T-helper 1 cell treated with Interleukin-12 subunit alpha and Interleukin-12 subunit beta and Interleukin-4 antibody, amounts not matched to agents 30 μg/mL and 1 μg/mL, for 36 hours (primary cell): ENCODE data around the gene NACAD.
"Not testable (repeated sequence)": the region's sequence is repeated elsewhere in the genome, so short reads cannot be mapped to it uniquely, and the experiment has no call there.

Experiments used
- H3K27ac Mint-ChIP-seq: one replicate; pipeline ENCODE4 v1.8.0; 2021; ENCODE audit warnings: mild to moderate bottlenecking, mixed read lengths
- H3K27me3 Mint-ChIP-seq: one replicate; pipeline ENCODE4 v1.8.0; 2021; ENCODE audit warnings: low read depth, mixed read lengths
- H3K36me3 Mint-ChIP-seq: one replicate; pipeline ENCODE4 v1.8.0; 2021; ENCODE audit warnings: low read depth, mixed read lengths
- H3K4me1 Mint-ChIP-seq: one replicate; pipeline ENCODE4 v1.8.0; 2021; ENCODE audit warnings: low read depth, mixed read lengths
- H3K4me3 Mint-ChIP-seq: one replicate; pipeline ENCODE4 v1.8.0; 2021; ENCODE audit warnings: mild to moderate bottlenecking, moderate library complexity, mixed read lengths
- H3K9me3 Mint-ChIP-seq: one replicate; pipeline ENCODE4 v1.8.0; 2021; ENCODE audit warnings: mixed read lengths

NACAD gene

DNA sequence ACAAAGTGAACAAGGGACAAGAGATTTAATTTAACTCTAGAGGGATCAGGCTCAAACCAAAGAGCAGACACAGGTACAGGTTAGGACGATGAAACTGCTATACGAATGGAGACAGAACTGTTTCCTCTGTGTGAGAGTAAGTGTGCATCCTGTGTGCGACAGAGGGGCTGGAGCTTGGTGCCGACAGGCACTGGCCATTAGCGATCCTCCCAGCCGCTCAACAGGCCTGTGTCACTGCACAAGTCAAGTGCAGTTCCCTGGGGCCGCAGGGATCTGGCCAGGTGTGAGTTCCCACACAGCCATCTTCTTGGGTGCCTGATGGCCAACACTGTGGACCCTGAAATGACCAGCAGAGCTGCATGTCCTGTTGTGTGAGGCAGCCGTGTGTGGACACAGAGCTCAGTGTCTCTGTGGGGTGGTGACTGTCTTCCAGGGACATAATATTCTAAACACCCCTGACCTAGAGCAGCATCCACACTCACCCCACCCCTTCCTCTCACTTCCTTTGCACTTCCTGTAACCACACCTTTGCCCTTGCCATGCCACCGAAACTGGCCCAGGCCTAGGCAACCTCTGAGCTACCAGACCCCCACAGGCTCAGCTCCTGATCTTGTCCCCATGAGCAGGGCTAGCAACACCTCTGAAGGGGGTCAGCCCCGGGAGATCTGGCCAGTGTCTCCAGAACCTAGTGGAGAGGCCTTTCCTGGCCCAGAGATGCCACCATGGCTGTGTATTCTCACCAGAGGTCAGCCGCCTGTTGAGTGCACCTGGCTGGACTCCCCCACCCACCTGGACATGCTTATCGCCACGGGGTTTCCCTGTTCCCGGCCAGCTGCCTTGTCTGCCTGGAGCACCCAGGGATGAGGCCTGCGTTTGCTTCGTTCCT is 34.4 kb upstream of the NACAD start:
- H3K9me3 Mint-ChIP-seq = no peaks in the 10 kb centered on the region

DNA sequence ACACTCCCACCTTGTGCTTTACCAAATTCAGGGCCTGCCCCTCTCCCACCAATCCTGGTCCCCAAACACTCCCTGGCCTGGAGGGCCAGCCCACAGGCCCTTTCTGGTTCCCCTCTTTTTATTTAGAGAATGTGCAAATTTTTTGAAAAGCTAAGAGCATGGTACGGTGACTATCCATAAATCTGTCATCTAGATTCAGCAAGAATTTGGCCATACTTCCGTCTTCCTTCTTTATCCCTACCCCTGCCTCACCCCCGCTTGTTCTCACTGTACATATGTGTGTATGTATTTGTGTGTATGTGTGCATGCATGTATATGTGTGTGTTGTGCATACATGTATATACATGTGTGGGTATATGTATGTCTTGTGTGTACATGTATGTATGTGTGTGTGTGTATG is 30.8 kb upstream of the NACAD start:
- Mint-ChIP-seq H3K4me1 (peaks cover 18% of the 10 kb centered on the region), H3K4me3 (no peak overlapping the region)

More for the DNA sequence above, 34.4 kb upstream of the NACAD start:
- H3K36me3 Mint-ChIP-seq = no peaks in the 10 kb centered on the region
- peaks cover 18% of the 10 kb centered on the region for H3K4me1 Mint-ChIP-seq
- H3K27me3 Mint-ChIP-seq = no peaks in the 10 kb centered on the region
- peak overlapping the region; percentile 87 for H3K27ac Mint-ChIP-seq
- peak overlapping the region; percentile 42 for H3K4me3 Mint-ChIP-seq

DNA sequence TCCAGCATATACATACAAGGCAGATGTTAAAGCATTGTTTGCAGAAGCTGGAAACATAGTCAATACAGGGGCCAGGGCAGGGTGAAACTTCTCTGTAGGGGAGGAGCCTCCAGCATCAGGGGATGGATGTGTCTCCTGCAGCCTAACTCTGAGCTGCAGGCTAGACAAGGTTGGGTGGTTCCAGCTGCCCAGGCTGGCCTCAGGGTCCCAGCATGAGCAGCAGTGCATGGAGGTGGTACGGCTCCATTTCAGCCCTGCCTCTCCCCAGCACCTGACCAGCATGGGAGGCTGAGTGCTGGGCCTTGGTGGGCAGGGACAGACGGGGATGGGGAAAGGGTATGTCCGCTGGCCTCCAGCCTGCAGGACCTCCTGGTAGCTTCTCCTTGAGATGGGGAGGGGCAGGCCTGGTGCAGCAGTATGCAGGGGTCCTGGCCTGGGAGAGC is 30.1 kb upstream of the NACAD start:
- Mint-ChIP-seq H3K27ac (no peak overlapping the region), H3K4me1 (peaks cover 20% of the 10 kb centered on the region), H3K9me3 (no peaks in the 10 kb centered on the region), H3K27me3 (peaks cover 20% of the 10 kb centered on the region), H3K4me3 (no peak overlapping the region), H3K36me3 (no peaks in the 10 kb centered on the region)

More for the DNA sequence above, 30.8 kb upstream of the NACAD start:
- Mint-ChIP-seq H3K9me3 (no peaks in the 10 kb centered on the region), H3K27ac (no peak overlapping the region), H3K27me3 (peaks cover 14% of the 10 kb centered on the region), H3K36me3 (no peaks in the 10 kb centered on the region)

DNA sequence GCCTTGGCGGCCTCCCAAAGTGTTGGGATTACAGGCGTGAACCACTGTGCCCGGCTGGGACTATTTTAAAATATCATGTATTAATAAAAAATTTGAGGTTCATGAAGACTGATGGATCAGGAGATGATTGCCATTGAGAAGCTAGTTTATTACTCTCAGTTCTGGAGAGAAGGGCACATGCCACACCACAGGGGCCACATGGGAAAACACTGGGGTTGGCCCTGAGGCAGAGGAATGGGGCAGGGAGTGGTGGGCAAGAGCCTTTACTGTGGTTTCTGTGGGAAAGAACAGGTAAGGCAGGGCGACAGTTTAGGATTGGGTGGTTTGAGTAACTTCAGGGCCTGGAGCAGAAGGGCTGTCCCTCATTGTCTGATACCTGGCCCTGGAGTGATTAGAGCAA is 29.5 kb upstream of the NACAD start:
- H3K27ac Mint-ChIP-seq = no peak overlapping the region
- no peaks in the 10 kb centered on the region for H3K36me3 Mint-ChIP-seq
- H3K4me3 Mint-ChIP-seq = no peak overlapping the region
- H3K27me3 Mint-ChIP-seq = peaks cover 22% of the 10 kb centered on the region
- H3K4me1 Mint-ChIP-seq = peaks cover 14% of the 10 kb centered on the region
- H3K9me3 Mint-ChIP-seq = no peaks in the 10 kb centered on the region

DNA sequence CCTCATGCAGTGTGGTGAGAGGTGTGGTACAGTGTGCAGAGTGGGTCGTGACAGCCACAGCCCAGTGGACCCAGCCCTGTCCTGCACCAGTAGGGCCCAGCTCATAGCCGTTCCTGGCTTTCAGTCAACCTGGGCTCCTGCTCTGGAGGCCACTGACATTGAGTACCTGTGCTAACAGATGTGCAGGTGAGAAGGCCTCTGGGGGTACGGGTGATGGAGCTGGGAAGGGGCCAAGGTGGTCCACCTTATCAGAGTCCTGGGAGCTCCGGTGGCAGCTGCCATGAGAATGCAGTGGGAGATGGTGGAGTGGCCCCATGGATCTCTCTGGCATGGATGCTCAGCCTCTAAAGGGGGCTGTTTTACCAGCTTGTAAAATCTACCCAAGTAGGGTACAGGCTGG is 28.8 kb upstream of the NACAD start:
- Mint-ChIP-seq H3K9me3 (no peaks in the 10 kb centered on the region), H3K4me1 (peaks cover 12% of the 10 kb centered on the region), H3K4me3 (no peak overlapping the region), H3K36me3 (no peaks in the 10 kb centered on the region), H3K27me3 (peaks cover 27% of the 10 kb centered on the region), H3K27ac (no peak overlapping the region)

DNA sequence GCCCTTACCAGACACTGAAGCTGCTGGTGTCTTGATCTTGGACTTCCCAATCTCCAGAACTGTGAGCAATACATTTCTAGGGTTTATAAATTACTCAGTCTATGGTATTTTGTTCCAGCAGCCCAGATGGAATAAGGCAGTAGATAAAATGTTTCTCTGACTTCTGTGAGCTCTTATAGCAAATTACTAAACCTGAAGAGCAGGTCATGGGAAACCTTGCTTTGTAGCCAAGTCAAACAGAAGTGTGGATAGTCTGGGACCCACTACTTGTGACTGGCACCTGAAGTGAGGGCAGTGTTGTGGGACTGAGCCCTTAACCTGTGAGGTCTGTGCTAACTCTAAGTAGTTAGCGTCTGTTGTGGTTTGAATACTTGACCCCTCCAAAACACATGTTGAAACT is 27.3 kb upstream of the NACAD start:
- H3K27ac Mint-ChIP-seq = no peak overlapping the region
- peaks cover 5% of the 10 kb centered on the region for H3K36me3 Mint-ChIP-seq
- H3K4me3 Mint-ChIP-seq = no peak overlapping the region

DNA sequence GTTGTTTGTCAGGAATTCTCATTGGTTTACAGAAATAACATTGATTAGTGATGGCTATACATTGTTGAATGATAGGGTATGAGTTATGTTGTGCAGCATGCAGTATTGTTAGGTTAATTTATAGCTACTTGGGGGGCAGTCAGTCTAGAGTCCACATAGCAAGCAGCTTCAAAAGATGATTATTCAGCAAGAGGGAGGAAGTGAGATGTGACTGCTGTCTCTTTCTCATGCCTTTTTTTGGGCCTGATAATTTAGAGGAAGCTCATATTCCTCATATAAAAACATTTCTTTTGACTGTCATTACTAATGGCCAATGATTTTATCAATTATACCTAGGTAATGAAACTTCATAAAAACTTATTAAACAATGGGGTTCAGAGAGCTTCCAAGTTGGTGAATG is 26.2 kb upstream of the NACAD start:
- no peaks in the 10 kb centered on the region for H3K9me3 Mint-ChIP-seq
- no peak overlapping the region for H3K4me3 Mint-ChIP-seq
- H3K27me3 Mint-ChIP-seq = peaks cover 32% of the 10 kb centered on the region
- peaks cover 22% of the 10 kb centered on the region for H3K4me1 Mint-ChIP-seq
- peaks cover 5% of the 10 kb centered on the region for H3K36me3 Mint-ChIP-seq
- no peak overlapping the region for H3K27ac Mint-ChIP-seq

More for the DNA sequence above, 27.3 kb upstream of the NACAD start:
- H3K4me1 Mint-ChIP-seq = peaks cover 19% of the 10 kb centered on the region
- H3K9me3 Mint-ChIP-seq = no peaks in the 10 kb centered on the region
- H3K27me3 Mint-ChIP-seq = peaks cover 32% of the 10 kb centered on the region

DNA sequence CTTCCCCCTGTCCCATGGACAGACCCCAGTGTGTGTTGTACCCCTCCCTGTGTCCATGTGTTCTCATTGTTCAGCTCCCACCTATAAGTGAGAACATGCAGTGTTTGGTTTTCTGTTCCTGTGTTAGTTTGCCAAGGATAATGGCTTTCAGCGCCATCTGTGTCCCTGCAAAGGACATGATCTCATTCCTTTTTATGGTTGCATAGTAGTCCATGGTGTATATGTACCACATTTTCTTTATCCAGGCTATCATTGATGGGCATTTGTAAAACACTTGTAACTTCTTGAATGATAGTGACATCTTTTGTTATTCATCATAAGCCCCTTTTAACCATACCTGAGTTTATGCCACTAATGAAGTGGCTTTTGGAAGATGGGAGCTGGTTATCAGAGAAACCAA is 25.5 kb upstream of the NACAD start:
- H3K9me3 Mint-ChIP-seq, H3K36me3 Mint-ChIP-seq, H3K27ac Mint-ChIP-seq, H3K4me3 Mint-ChIP-seq: not testable (repeated sequence)
- Mint-ChIP-seq H3K4me1 (peaks cover 23% of the 10 kb centered on the region), H3K27me3 (peaks cover 32% of the 10 kb centered on the region)

DNA sequence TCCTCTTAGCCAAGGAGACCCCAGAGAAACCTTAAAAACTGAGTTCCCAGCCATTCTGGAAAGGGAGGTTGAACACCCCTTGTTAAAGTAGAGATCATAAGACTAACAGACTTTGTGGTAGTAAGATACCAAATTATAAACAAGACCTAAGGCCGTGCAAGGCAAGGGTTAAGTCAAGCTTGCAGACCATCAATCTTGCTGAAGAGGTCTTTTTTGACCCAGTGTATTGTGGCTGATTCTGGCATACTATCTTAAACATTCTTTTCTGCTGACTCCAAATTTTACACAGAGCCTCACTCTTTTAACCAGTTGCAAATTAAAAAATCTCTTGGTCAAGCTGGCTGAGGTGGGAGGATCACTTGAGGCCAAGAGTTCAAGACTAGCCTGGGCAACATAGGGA is 23.9 kb upstream of the NACAD start:
- Mint-ChIP-seq H3K27me3 (peaks cover 32% of the 10 kb centered on the region), H3K4me3 (peak overlapping the region; percentile 100), H3K4me1 (peaks cover 31% of the 10 kb centered on the region), H3K9me3 (no peaks in the 10 kb centered on the region), H3K27ac (peak overlapping the region; percentile 76), H3K36me3 (peaks cover 17% of the 10 kb centered on the region)

DNA sequence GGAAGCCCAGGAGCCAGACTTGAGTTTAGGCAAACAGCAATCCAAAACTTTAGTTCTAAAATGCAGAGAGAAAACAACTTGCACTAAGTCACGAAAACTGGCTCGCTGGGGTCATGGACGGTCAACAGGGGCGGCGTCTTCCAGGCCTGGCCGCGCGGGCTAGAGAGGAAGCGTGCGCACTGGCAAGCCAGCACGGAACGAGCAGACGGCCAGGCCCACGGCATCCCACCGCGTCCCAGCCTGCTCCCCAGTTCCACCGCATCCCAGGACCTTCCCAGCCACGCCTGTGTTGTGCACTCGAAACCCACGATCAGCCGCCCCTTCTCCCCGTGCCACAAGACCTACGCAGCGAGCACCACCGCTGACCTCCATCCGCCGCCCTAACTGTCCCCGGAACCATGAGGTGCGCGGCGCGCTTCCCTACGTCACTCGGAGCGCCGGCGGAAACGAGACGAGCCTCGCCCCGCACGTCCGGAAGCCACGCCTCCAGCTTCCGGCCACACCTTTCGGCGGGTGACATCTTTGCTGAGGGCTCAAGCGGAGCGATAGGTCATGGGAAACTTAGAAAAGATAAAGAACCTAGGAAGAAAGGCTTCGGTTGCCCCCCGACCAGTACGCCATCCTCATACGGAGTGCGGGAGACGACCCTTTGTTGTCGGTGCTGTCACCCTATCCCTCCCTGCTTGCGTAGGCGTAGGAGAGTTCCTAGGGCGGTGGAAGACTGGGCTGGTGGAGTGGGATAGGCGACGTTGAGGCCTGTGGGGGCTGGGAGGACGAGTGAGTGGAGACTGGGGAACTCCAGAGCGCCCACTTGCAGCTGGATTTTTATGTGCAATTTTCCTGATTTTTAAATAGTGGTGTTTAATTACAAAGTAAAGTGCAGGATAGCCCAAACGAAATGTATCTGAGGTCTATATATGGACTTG is 22.8 kb upstream of the NACAD start, which contains the start of gene TBRG4:
Gene TBRG4 (minus strand): TSS at position 400 of the 926 bp plus-strand sequence. CDS start 2,460 bp downstream, outside the sequence.
- H3K27ac Mint-ChIP-seq = peak within 1 kb of the TSS; percentile 98
- peaks cover 29% of the 10 kb centered on the region for H3K27me3 Mint-ChIP-seq
- H3K4me1 Mint-ChIP-seq = peaks cover 38% of the 10 kb centered on the region
- H3K36me3 Mint-ChIP-seq = peaks cover 23% of the 10 kb centered on the region
- peak within 1 kb of the TSS; percentile 100 for H3K4me3 Mint-ChIP-seq
- no peaks in the 10 kb centered on the region for H3K9me3 Mint-ChIP-seq

DNA sequence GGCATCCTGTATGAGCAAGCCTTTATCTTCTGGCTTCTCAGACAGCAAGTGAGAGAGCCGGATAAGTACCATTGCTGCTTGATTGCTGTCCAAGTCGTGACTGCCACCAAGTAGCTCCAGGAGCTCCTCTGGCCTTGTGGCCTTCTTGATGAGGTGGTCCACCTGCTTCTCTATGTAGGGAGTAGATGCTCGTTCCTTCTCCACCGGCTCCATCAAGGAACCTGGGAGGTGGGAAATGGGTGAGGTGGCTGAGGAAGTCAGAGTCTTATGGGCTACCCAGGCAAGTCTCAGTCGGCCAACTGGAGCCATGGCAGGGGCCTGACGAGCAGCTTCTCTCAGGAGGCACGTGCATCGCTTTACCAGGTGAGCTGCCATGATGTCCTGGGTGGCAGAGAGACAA is 20.1 kb upstream of the NACAD start:
- H3K9me3 Mint-ChIP-seq = no peaks in the 10 kb centered on the region
- peaks cover 37% of the 10 kb centered on the region for H3K4me1 Mint-ChIP-seq
- H3K27me3 Mint-ChIP-seq = peaks cover 13% of the 10 kb centered on the region
- peak overlapping the region; percentile 1 for H3K4me3 Mint-ChIP-seq
- peak overlapping the region; percentile 6 for H3K27ac Mint-ChIP-seq
- peaks cover 25% of the 10 kb centered on the region for H3K36me3 Mint-ChIP-seq

DNA sequence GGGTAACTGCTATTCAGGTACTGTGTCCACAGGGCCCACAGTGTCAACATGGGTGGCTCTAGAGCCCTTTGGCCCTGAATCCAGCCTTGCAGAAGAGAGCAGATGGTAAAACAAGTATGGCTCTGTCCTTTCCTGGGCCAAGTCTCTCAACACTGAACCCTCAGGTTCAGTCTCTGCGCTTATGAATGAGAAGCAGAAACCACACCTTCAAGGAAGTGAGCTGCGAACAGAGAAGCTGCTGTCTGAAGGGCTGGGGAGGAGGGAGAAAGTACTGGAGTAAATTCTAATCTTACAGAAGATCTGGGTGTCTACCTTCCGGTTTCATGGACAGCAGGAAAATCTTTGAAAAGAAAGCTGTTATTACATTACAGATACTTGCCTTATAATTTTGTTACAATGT is 18.6 kb upstream of the NACAD start:
- Mint-ChIP-seq H3K27me3 (peaks cover 5% of the 10 kb centered on the region), H3K9me3 (no peaks in the 10 kb centered on the region), H3K4me1 (peaks cover 30% of the 10 kb centered on the region), H3K4me3 (no peak overlapping the region), H3K36me3 (peaks cover 30% of the 10 kb centered on the region), H3K27ac (no peak overlapping the region)

DNA sequence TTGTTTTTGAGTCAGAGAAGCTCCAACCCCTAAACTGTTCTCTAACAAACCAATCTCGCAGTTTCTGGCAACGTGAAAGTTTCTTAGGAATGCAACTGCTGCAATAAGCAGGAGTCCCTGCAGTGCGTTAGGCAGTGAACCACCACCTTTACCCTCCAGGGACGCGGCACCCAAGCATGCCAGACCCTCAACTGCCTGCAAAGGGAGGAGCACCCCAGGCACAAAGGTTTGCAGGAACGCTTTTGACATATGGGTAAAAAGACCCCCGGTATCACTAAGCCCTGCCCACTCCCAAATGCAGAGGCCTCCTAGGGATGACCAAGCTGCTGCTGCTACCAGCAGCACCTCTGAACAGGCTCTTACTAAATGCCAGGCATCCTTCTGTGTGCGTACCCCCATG is 18.1 kb upstream of the NACAD start:
- no peaks in the 10 kb centered on the region for H3K9me3 Mint-ChIP-seq
- H3K36me3 Mint-ChIP-seq = peaks cover 31% of the 10 kb centered on the region
- no peak overlapping the region for H3K4me3 Mint-ChIP-seq
- peaks cover 4% of the 10 kb centered on the region for H3K27me3 Mint-ChIP-seq
- H3K27ac Mint-ChIP-seq = no peak overlapping the region
- H3K4me1 Mint-ChIP-seq = peaks cover 27% of the 10 kb centered on the region

DNA sequence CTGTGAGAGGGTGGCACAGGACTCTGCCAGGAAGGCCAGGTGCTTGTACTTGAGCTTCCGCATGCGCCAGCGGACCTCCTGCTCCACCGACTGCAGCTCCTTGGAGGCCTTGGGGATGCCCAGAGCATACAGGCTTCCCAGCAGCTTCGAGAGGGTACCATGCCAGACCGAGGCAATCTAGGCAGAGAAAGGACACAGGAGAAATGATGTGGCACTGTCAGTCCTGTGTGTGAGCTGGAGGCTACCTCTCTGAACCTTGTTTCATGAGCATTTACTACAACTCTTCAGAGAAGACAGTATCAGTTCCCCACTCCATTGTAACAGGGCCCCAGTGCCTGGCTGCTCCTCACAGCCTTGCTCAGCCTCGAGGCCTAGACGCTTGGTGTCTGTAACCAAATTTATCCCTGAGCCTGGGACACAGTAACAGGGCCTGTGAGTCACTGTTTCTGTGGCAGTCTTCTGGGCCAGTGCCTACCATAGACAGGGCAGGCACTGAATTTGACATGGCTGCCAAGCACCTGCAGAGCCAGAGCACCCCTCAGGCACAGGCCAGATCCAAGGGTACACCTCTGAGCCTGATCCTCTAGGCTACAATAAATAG is 16.9 kb upstream of the NACAD start:
- Mint-ChIP-seq H3K27ac (no peak overlapping the region), H3K9me3 (no peaks in the 10 kb centered on the region), H3K27me3 (no peaks in the 10 kb centered on the region), H3K4me3 (no peak overlapping the region), H3K4me1 (peaks cover 22% of the 10 kb centered on the region), H3K36me3 (peaks cover 29% of the 10 kb centered on the region)
